Measurements from ENCODE around the gene ITGA2B.
A peak's percentile ranks its signal among the peaks of the same experiment; 100 is the strongest.
"Not testable (repeated sequence)": the region's sequence is repeated elsewhere in the genome, so short reads cannot be mapped to it uniquely, and the experiment has no call there.

The ITGA2B gene

GRCh38 chr17:44329516-44329915 lies 59.9 kb downstream of the ITGA2B start:
- not testable (repeated sequence) for DNase-seq

GRCh38 chr17:44327715-44328449 lies 61.6 kb downstream of the ITGA2B start:
- DNase-seq: no peak

- peak; percentile 97 for DNase-seq
These were observed 62.5 kb downstream of the ITGA2B start for GRCh38 chr17:44326861-44327444.

- peak; percentile 98 for DNase-seq
These were observed 64.7 kb downstream of the ITGA2B start, which contains the start of gene SLC25A39 for GRCh38 chr17:44324571-44325275. Gene SLC25A39 (minus strand): TSS chr17:44324823. CDS start chr17:44323562, 1,261 bp downstream.

- DNase-seq: no peak
These were observed 65.3 kb downstream of the ITGA2B start for GRCh38 chr17:44324092-44324570.

- no peak for DNase-seq
These were observed 65.9 kb downstream of the ITGA2B start for GRCh38 chr17:44323359-44324091.

GRCh38 chr17:44322236-44322895 lies 67.1 kb downstream of the ITGA2B start:
- DNase-seq: no peak
